Neural cell (in vitro differentiated cells): ENCODE results near the gene C10orf90.

Experiments used
- CTCF ChIP-seq: fragments of 450-650 bp; IDR thresholded peaks from 2 replicates; pipeline ENCODE4 v1.5.1; 2014; ENCODE audit warnings: antibody characterized with exemption, mild to moderate bottlenecking, moderate library complexity; ENCODE audit not compliant: poor library complexity, severe bottlenecking
- EP300 ChIP-seq: fragments of 450-650 bp; conservative IDR thresholded peaks from 2 replicates; pipeline ENCODE4 v1.6.1; 2014; ENCODE audit warnings: antibody characterized with exemption, mild to moderate bottlenecking, moderate library complexity; ENCODE audit not compliant: poor library complexity, severe bottlenecking
- EZH2 ChIP-seq: fragments of 200-600, 300-800 bp; shearing (Covaris generic), sonication (generic); IDR thresholded peaks from 2 replicates; pipeline ENCODE4 v1.6.1; 2014; ENCODE audit warnings: antibody characterized with exemption, low read length, borderline replicate concordance, mild to moderate bottlenecking; ENCODE audit not compliant: insufficient read depth, poor library complexity, severe bottlenecking
- MXI1 ChIP-seq: fragments of 450-650 bp; conservative IDR thresholded peaks from 2 replicates; pipeline ENCODE4 v1.6.1; 2014; ENCODE audit warnings: antibody characterized with exemption, mild to moderate bottlenecking; ENCODE audit not compliant: poor library complexity, severe bottlenecking
- POLR2AphosphoS5 ChIP-seq: IDR thresholded peaks from 2 replicates; pipeline ENCODE4 v1.6.1; 2012
- RAD21 ChIP-seq: fragments of 450-650 bp; conservative IDR thresholded peaks from 2 replicates; pipeline ENCODE4 v1.6.1; 2014; ENCODE audit warnings: antibody characterized with exemption, mild to moderate bottlenecking, moderate library complexity
- REST ChIP-seq: IDR thresholded peaks from 2 replicates; pipeline ENCODE4 v1.6.1; 2012; ENCODE audit warnings: borderline replicate concordance
- SMC3 ChIP-seq: fragments of 450-650 bp; conservative IDR thresholded peaks from 2 replicates; pipeline ENCODE4 v1.6.1; 2014; ENCODE audit warnings: antibody characterized with exemption, mild to moderate bottlenecking, moderate library complexity; ENCODE audit not compliant: poor library complexity
- TAF1 ChIP-seq: IDR thresholded peaks from 2 replicates; pipeline ENCODE4 v1.6.1; 2012; ENCODE audit warnings: low read depth

- TF ChIP-seq CTCF (no peak), RAD21 (no peak), EZH2 (no peak), POLR2AphosphoS5 (no peak), REST (no peak), TAF1 (no peak), EP300 (no peak), SMC3 (no peak), MXI1 (no peak)
These were observed 245.5 kb downstream of the C10orf90 start for GRCh38 chr10:126425032-126425431.
